Measurements from ENCODE around the gene ATRNL1. TPM values are rescaled to one million over a fixed set of nuclear protein-coding genes. Genes with fewer than 3 reads are reported as not detected.

Gene ATRNL1
- total and polyA plus RNA-seq, 4 donors = 0.40 to 26.9 (median 5.3) TPM

DNA sequence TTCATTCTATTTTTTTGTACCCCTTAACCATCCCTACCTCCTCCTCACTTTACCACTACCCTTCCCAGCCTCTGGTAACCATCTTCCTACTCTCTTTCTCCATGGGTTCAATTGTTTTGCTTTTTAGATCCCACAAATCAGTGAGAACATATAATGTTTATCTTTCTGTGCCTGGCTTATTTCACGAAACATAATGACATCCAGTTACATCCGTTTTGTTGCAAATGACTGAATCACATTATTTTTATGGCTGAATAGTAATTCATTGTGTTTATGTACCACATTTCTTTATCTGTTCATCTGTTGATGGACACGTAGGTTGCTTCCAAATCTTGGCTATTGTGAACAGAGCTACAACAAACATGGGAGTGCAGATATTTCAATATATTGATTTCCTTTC, 24.1 kb downstream of the ATRNL1 start:
- Histone ChIP-seq H3K27me3 (ENCODE audit: control insufficient read depth in 4 of 4, insufficient read depth in 4 of 4, low read length in 3 of 4) (peaks cover 0 to 3% (median 0%) of the 10 kb centered on the region in 4 donors), H3K9ac (ENCODE audit: low read depth in 1 of 2, low read length in 2 of 2) (no peak overlapping the region), H3K4me1 (ENCODE audit: control insufficient read depth in 4 of 4, insufficient read depth in 4 of 4, low read length in 3 of 4) (no peaks in the 10 kb centered on the region), H3K27ac (ENCODE audit: low read depth in 1 of 2, low read length in 2 of 2) (no peak overlapping the region), H3K4me3 (ENCODE audit: low read depth in 1 of 3, low read length in 3 of 3) (no peak overlapping the region), H3K36me3 (ENCODE audit: control insufficient read depth in 4 of 4, insufficient read depth in 3 of 4, low read depth in 1 of 4, low read length in 3 of 4) (no peaks in the 10 kb centered on the region), H3K9me3 (ENCODE audit: control insufficient read depth in 4 of 4, low read length in 3 of 4) (peaks cover 0 to 3% (median 0%) of the 10 kb centered on the region in 4 donors)
- no peak for DNase-seq (ENCODE audit: low spot score)
- 78% methylated on average over 3 of the region's 3 CpGs for WGBS
- no peak for TF ChIP-seq SP1 (IDR thresholded peaks at IDR 0.05)
- TF ChIP-seq, protein P1, sequence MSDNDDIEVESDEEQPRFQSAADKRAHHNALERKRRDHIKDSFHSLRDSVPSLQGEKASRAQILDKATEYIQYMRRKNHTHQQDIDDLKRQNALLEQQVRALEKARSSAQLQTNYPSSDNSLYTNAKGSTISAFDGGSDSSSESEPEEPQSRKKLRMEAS (IDR thresholded peaks at IDR 0.05) = no peak

DNA sequence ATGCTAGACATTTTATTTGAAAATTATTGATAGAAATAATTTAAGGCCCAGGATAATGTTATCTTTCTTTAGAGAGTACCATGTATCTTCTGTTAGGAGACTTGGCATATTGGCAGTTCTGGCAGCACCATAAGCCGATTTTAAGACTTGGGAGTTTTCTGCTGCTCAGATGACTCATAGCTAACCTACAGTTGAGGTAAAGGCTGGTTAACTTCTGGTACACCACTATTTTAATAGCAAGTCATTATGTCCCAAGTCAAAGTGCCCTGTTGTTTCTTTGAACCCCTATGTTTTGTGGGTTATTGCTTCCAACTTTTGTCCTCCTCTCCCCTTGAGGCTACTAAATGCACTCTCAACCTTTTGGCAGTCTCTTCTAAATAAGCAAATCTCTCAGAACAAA, 25.2 kb downstream of the ATRNL1 start:
- no peak overlapping the region for H3K9ac ChIP-seq (ENCODE audit: low read depth in 1 of 2, low read length in 2 of 2)
- H3K36me3 ChIP-seq (ENCODE audit: control insufficient read depth in 4 of 4, insufficient read depth in 3 of 4, low read depth in 1 of 4, low read length in 3 of 4) = no peaks in the 10 kb centered on the region
- no peak overlapping the region for H3K27ac ChIP-seq (ENCODE audit: low read depth in 1 of 2, low read length in 2 of 2)
- no peak for DNase-seq (ENCODE audit: low spot score)
- TF ChIP-seq RXRA (IDR thresholded peaks at IDR 0.05) (no peak), RAD21 (IDR thresholded peaks at IDR 0.05) (no peak), FOXA2 (IDR thresholded peaks at IDR 0.05) (no peak), NR2F2 (IDR thresholded peaks at IDR 0.05) (no peak), TAF1 (conservative IDR thresholded peaks at IDR 0.05) (no peak), SP1 (IDR thresholded peaks at IDR 0.05) (no peak), GABPA (IDR thresholded peaks at IDR 0.05 in 1 of 2, conservative IDR thresholded peaks at IDR 0.05 in 1 of 2) (no peak), HNF4G (IDR thresholded peaks at IDR 0.05) (no peak), FOXA1 (IDR thresholded peaks at IDR 0.05) (no peak), JUND (IDR thresholded peaks at IDR 0.05) (no peak), EGR1 (IDR thresholded peaks at IDR 0.05; ENCODE audit: low read depth in 2 of 2) (no peak), HNF4A (conservative IDR thresholded peaks at IDR 0.05) (no peak), YY1 (IDR thresholded peaks at IDR 0.05) (no peak)
- TF ChIP-seq, protein P2, sequence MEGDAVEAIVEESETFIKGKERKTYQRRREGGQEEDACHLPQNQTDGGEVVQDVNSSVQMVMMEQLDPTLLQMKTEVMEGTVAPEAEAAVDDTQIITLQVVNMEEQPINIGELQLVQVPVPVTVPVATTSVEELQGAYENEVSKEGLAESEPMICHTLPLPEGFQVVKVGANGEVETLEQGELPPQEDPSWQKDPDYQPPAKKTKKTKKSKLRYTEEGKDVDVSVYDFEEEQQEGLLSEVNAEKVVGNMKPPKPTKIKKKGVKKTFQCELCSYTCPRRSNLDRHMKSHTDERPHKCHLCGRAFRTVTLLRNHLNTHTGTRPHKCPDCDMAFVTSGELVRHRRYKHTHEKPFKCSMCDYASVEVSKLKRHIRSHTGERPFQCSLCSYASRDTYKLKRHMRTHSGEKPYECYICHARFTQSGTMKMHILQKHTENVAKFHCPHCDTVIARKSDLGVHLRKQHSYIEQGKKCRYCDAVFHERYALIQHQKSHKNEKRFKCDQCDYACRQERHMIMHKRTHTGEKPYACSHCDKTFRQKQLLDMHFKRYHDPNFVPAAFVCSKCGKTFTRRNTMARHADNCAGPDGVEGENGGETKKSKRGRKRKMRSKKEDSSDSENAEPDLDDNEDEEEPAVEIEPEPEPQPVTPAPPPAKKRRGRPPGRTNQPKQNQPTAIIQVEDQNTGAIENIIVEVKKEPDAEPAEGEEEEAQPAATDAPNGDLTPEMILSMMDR (IDR thresholded peaks at IDR 0.05; ENCODE audit: low read depth, low read length, missing input control) = no peak
- TF ChIP-seq, protein P3, sequence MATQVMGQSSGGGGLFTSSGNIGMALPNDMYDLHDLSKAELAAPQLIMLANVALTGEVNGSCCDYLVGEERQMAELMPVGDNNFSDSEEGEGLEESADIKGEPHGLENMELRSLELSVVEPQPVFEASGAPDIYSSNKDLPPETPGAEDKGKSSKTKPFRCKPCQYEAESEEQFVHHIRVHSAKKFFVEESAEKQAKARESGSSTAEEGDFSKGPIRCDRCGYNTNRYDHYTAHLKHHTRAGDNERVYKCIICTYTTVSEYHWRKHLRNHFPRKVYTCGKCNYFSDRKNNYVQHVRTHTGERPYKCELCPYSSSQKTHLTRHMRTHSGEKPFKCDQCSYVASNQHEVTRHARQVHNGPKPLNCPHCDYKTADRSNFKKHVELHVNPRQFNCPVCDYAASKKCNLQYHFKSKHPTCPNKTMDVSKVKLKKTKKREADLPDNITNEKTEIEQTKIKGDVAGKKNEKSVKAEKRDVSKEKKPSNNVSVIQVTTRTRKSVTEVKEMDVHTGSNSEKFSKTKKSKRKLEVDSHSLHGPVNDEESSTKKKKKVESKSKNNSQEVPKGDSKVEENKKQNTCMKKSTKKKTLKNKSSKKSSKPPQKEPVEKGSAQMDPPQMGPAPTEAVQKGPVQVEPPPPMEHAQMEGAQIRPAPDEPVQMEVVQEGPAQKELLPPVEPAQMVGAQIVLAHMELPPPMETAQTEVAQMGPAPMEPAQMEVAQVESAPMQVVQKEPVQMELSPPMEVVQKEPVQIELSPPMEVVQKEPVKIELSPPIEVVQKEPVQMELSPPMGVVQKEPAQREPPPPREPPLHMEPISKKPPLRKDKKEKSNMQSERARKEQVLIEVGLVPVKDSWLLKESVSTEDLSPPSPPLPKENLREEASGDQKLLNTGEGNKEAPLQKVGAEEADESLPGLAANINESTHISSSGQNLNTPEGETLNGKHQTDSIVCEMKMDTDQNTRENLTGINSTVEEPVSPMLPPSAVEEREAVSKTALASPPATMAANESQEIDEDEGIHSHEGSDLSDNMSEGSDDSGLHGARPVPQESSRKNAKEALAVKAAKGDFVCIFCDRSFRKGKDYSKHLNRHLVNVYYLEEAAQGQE (IDR thresholded peaks at IDR 0.05) = no peak
- TF ChIP-seq, protein P4, sequence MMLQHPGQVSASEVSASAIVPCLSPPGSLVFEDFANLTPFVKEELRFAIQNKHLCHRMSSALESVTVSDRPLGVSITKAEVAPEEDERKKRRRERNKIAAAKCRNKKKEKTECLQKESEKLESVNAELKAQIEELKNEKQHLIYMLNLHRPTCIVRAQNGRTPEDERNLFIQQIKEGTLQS (IDR thresholded peaks at IDR 0.05) = no peak
- TF ChIP-seq, protein P1 (IDR thresholded peaks at IDR 0.05) = no peak
- TF ChIP-seq, protein P5, sequence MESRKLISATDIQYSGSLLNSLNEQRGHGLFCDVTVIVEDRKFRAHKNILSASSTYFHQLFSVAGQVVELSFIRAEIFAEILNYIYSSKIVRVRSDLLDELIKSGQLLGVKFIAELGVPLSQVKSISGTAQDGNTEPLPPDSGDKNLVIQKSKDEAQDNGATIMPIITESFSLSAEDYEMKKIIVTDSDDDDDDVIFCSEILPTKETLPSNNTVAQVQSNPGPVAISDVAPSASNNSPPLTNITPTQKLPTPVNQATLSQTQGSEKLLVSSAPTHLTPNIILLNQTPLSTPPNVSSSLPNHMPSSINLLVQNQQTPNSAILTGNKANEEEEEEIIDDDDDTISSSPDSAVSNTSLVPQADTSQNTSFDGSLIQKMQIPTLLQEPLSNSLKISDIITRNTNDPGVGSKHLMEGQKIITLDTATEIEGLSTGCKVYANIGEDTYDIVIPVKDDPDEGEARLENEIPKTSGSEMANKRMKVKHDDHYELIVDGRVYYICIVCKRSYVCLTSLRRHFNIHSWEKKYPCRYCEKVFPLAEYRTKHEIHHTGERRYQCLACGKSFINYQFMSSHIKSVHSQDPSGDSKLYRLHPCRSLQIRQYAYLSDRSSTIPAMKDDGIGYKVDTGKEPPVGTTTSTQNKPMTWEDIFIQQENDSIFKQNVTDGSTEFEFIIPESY (IDR thresholded peaks at IDR 0.05) = no peak
- no peak overlapping the region for H3K4me3 ChIP-seq (ENCODE audit: low read depth in 1 of 3, low read length in 3 of 3)
- peaks cover 0 to 3% (median 0%) of the 10 kb centered on the region in 4 donors for H3K27me3 ChIP-seq (ENCODE audit: control insufficient read depth in 4 of 4, insufficient read depth in 4 of 4, low read length in 3 of 4)
- 92% methylated on average over 1 of the region's 1 CpG for WGBS
- no peaks in the 10 kb centered on the region for H3K9me3 ChIP-seq (ENCODE audit: control insufficient read depth in 4 of 4, low read length in 3 of 4)
- no peaks in the 10 kb centered on the region for H3K4me1 ChIP-seq (ENCODE audit: control insufficient read depth in 4 of 4, insufficient read depth in 4 of 4, low read length in 3 of 4)

All from liver (tissue), 9 donors.